Liver (tissue), 3 donors: Measurements from ENCODE around the gene HDAC5.

Experiments used
- CTCF ChIP-seq: fragments of 150-350 bp; IDR thresholded peaks from 2 replicates; pipeline ENCODE4 v1.5.1; 2017; ENCODE audit warnings: improper control_type of control experiment, low read depth, low read length; ENCODE audit not compliant: missing input control
- EGR1 ChIP-seq, 2 donors: IDR thresholded peaks; 2 replicates each; pipeline ENCODE4 v1.6.1; 2016 to 2018; ENCODE audit warnings: antibody characterized with exemption in 2 of 2, low read depth in 2 of 2
- HNF4A ChIP-seq, 2 donors: conservative IDR thresholded peaks; 2 replicates each; pipeline ENCODE4 v1.6.1; 2016; ENCODE audit warnings: antibody characterized with exemption in 2 of 2, mild to moderate bottlenecking in 2 of 2
- JUND ChIP-seq, 2 donors: IDR thresholded peaks; 2 replicates each; pipeline ENCODE4 v1.6.1; 2016; ENCODE audit warnings: antibody characterized with exemption in 2 of 2
- MAX ChIP-seq: IDR thresholded peaks from 2 replicates; pipeline ENCODE4 v1.6.1; 2016; ENCODE audit warnings: antibody characterized with exemption
- RAD21 ChIP-seq, 2 donors: IDR thresholded peaks; 2 replicates each; pipeline ENCODE4 v1.6.1; 2016; ENCODE audit warnings: antibody characterized with exemption in 2 of 2, mild to moderate bottlenecking in 2 of 2
- REST ChIP-seq: IDR thresholded peaks from 2 replicates; pipeline ENCODE4 v1.6.1; 2016; ENCODE audit warnings: antibody characterized with exemption, mild to moderate bottlenecking
- donor health status: healthy.
- donor health status: healthy.

- TF ChIP-seq CTCF (no peak), JUND (IDR thresholded peaks at IDR 0.05) (peak in 1 of 2 donors; percentile 23), REST (no peak), RAD21 (IDR thresholded peaks at IDR 0.05) (no peak), EGR1 (IDR thresholded peaks at IDR 0.05; ENCODE audit: low read depth in 2 of 2) (no peak), HNF4A (conservative IDR thresholded peaks at IDR 0.05) (no peak), MAX (no peak)
These were observed 14.7 kb upstream of the HDAC5 start for GRCh38 chr17:44137891-44138709.
